Activated T-cell treated with anti-CD3 and anti-CD28 coated beads, Interleukin-2, amount 50 U/mL, for 72 hours (primary cell): ENCODE results near the gene GPR137B. TPM values are rescaled to one million over a fixed set of nuclear protein-coding genes. Genes with fewer than 3 reads are reported as not detected.
"Not testable (repeated sequence)": the region's sequence is repeated elsewhere in the genome, so short reads cannot be mapped to it uniquely, and the experiment has no call there.

Experiments
- ATAC-seq, 2 donors: fragments of 150-1000 bp; cut with Tn5 transposase; replicated peaks in 1 of 2; 2 replicates each; pipeline ENCODE4 v1.10.0; 2021; ENCODE audit warnings: moderate library complexity in 2 of 2, mild to moderate bottlenecking in 1 of 2
- DNase-seq, 2 donors: peaks; one replicate each; pipeline ENCODE4 v3.0.0; 2021 to 2022; ENCODE audit warnings: mixed read lengths in 1 of 2
- H3K27ac Mint-ChIP-seq: one replicate; pipeline ENCODE4 v1.8.0; 2022; ENCODE audit warnings: mild to moderate bottlenecking, moderate library complexity, mixed read lengths
- H3K27me3 Mint-ChIP-seq: one replicate; pipeline ENCODE4 v1.8.0; 2022; ENCODE audit warnings: low read depth, mixed read lengths
- H3K36me3 Mint-ChIP-seq, 2 donors: one replicate each; pipeline ENCODE4 v1.8.0; 2022; ENCODE audit warnings: mixed read lengths in 2 of 2, mild to moderate bottlenecking in 1 of 2; ENCODE audit not compliant: insufficient read depth in 2 of 2
- H3K4me1 Mint-ChIP-seq: one replicate; pipeline ENCODE4 v1.8.0; 2022; ENCODE audit warnings: low read depth, mixed read lengths
- H3K4me3 Mint-ChIP-seq, 2 donors: one replicate each; pipeline ENCODE4 v1.8.0; 2022; ENCODE audit warnings: mild to moderate bottlenecking in 2 of 2, mixed read lengths in 2 of 2, moderate library complexity in 2 of 2
- H3K9me3 Mint-ChIP-seq, 2 donors: one replicate each; pipeline ENCODE4 v1.8.0; 2022; ENCODE audit warnings: mixed read lengths in 2 of 2
- total RNA-seq, 2 donors: library from RNA; stranded (reverse); gene quantifications; one replicate each; pipeline ENCODE4 v1.2.3, GENCODE V29; 2022

Gene GPR137B
- total RNA-seq, 2 donors from 2014 or later, result 4.7 to 7.1 TPM

- no peak overlapping the region for H3K4me3 Mint-ChIP-seq
- no peak for ATAC-seq
- H3K36me3 Mint-ChIP-seq, result peaks cover 0 to 2% of the 10 kb centered on the region in 2 donors
- H3K27me3 Mint-ChIP-seq, result no peaks in the 10 kb centered on the region
- DNase-seq, result no peak
- H3K9me3 Mint-ChIP-seq, result no peaks in the 10 kb centered on the region
- H3K27ac Mint-ChIP-seq, result no peak overlapping the region
- no peaks in the 10 kb centered on the region for H3K4me1 Mint-ChIP-seq
Measured at GRCh38 chr1:236176337-236177336, 34.3 kb downstream of the GPR137B start.

GRCh38 chr1:236179634-236180033, 37.3 kb downstream of the GPR137B start:
- Mint-ChIP-seq H3K27me3 (no peaks in the 10 kb centered on the region), H3K9me3 (no peaks in the 10 kb centered on the region), H3K4me3 (no peak overlapping the region), H3K27ac (no peak overlapping the region), H3K4me1 (no peaks in the 10 kb centered on the region), H3K36me3 (peaks cover 0 to 2% of the 10 kb centered on the region in 2 donors)
- ATAC-seq (no peak), DNase-seq (no peak)

- ATAC-seq (no peak), DNase-seq (no peak)
- peaks cover 0 to 2% of the 10 kb centered on the region in 2 donors for H3K36me3 Mint-ChIP-seq
- no peaks in the 10 kb centered on the region for H3K27me3 Mint-ChIP-seq
- no peaks in the 10 kb centered on the region for H3K4me1 Mint-ChIP-seq
- no peak overlapping the region for H3K27ac Mint-ChIP-seq
- no peaks in the 10 kb centered on the region for H3K9me3 Mint-ChIP-seq
- no peak overlapping the region for H3K4me3 Mint-ChIP-seq
Measured at GRCh38 chr1:236181059-236181458, 38.7 kb downstream of the GPR137B start.

GRCh38 chr1:236185687-236186086, 43.3 kb downstream of the GPR137B start:
- no peak overlapping the region for H3K27ac Mint-ChIP-seq
- no peaks in the 10 kb centered on the region for H3K4me1 Mint-ChIP-seq
- H3K36me3 Mint-ChIP-seq, result peaks cover 22 to 32% of the 10 kb centered on the region in 2 donors
- no peak for DNase-seq
- H3K9me3 Mint-ChIP-seq, result peaks cover 0 to 13% of the 10 kb centered on the region in 2 donors
- H3K4me3 Mint-ChIP-seq, result no peak overlapping the region
- no peaks in the 10 kb centered on the region for H3K27me3 Mint-ChIP-seq
- peak in 1 of 2 donors; percentile 36 for ATAC-seq

- not testable (repeated sequence) for DNase-seq, H3K27me3 Mint-ChIP-seq, H3K4me3 Mint-ChIP-seq, H3K27ac Mint-ChIP-seq, H3K4me1 Mint-ChIP-seq, ATAC-seq
- Mint-ChIP-seq H3K9me3 (peaks cover 0 to 15% of the 10 kb centered on the region in 2 donors), H3K36me3 (peaks cover 25 to 35% of the 10 kb centered on the region in 2 donors)
Measured at GRCh38 chr1:236186471-236186870, 44.1 kb downstream of the GPR137B start.

- not testable (repeated sequence) for ATAC-seq, H3K4me1 Mint-ChIP-seq, H3K27me3 Mint-ChIP-seq, H3K27ac Mint-ChIP-seq, H3K4me3 Mint-ChIP-seq, DNase-seq
- peaks cover 0 to 15% of the 10 kb centered on the region in 2 donors for H3K9me3 Mint-ChIP-seq
- H3K36me3 Mint-ChIP-seq, result peaks cover 25 to 35% of the 10 kb centered on the region in 2 donors
Measured at GRCh38 chr1:236188084-236188483, 45.7 kb downstream of the GPR137B start.

- peaks cover 33 to 34% of the 10 kb centered on the region in 2 donors for H3K36me3 Mint-ChIP-seq
- no peak overlapping the region for H3K27ac Mint-ChIP-seq
- ATAC-seq (no peak), DNase-seq (no peak)
- no peaks in the 10 kb centered on the region for H3K27me3 Mint-ChIP-seq
- no peak overlapping the region for H3K4me3 Mint-ChIP-seq
- H3K9me3 Mint-ChIP-seq, result peaks cover 3 to 21% of the 10 kb centered on the region in 2 donors
- H3K4me1 Mint-ChIP-seq, result no peaks in the 10 kb centered on the region
Measured at GRCh38 chr1:236193184-236193583, 50.8 kb downstream of the GPR137B start.

- ATAC-seq, result no peak
- H3K9me3 Mint-ChIP-seq, result peaks cover 27 to 37% of the 10 kb centered on the region in 2 donors
Measured at GRCh38 chr1:236200925-236201324, 58.6 kb downstream of the GPR137B start.

GRCh38 chr1:236201786-236202185, 59.4 kb downstream of the GPR137B start:
- no peak for DNase-seq
- H3K9me3 Mint-ChIP-seq, result peaks cover 27 to 34% of the 10 kb centered on the region in 2 donors
- ATAC-seq, result no peak
- peaks cover 49 to 54% of the 10 kb centered on the region in 2 donors for H3K36me3 Mint-ChIP-seq
- H3K27me3 Mint-ChIP-seq, result no peaks in the 10 kb centered on the region
- H3K4me3 Mint-ChIP-seq, result no peak overlapping the region
- no peak overlapping the region for H3K27ac Mint-ChIP-seq
- H3K4me1 Mint-ChIP-seq, result no peaks in the 10 kb centered on the region

More at GRCh38 chr1:236200925-236201324, 58.6 kb downstream of the GPR137B start:
- H3K27ac Mint-ChIP-seq, result no peak overlapping the region
- H3K36me3 Mint-ChIP-seq, result peaks cover 49 to 54% of the 10 kb centered on the region in 2 donors
- no peaks in the 10 kb centered on the region for H3K27me3 Mint-ChIP-seq
- H3K4me3 Mint-ChIP-seq, result no peak overlapping the region
- DNase-seq, result no peak
- H3K4me1 Mint-ChIP-seq, result no peaks in the 10 kb centered on the region

GRCh38 chr1:236204039-236204438, 61.7 kb downstream of the GPR137B start:
- peaks cover 20 to 21% of the 10 kb centered on the region in 2 donors for H3K9me3 Mint-ChIP-seq
- no peaks in the 10 kb centered on the region for H3K27me3 Mint-ChIP-seq
- H3K36me3 Mint-ChIP-seq, result peaks cover 36 to 42% of the 10 kb centered on the region in 2 donors
- no peak overlapping the region for H3K4me3 Mint-ChIP-seq
- DNase-seq (no peak), ATAC-seq (no peak)
- no peaks in the 10 kb centered on the region for H3K4me1 Mint-ChIP-seq
- peak overlapping the region; percentile 19 for H3K27ac Mint-ChIP-seq

GRCh38 chr1:236204656-236205055, 62.3 kb downstream of the GPR137B start:
- H3K9me3 Mint-ChIP-seq, result peaks cover 14 to 18% of the 10 kb centered on the region in 2 donors
- no peak for DNase-seq
- no peaks in the 10 kb centered on the region for H3K4me1 Mint-ChIP-seq
- ATAC-seq, result no peak
- H3K4me3 Mint-ChIP-seq, result no peak overlapping the region
- peaks cover 33 to 38% of the 10 kb centered on the region in 2 donors for H3K36me3 Mint-ChIP-seq
- no peaks in the 10 kb centered on the region for H3K27me3 Mint-ChIP-seq
- no peak overlapping the region for H3K27ac Mint-ChIP-seq

GRCh38 chr1:236206548-236206947, 64.2 kb downstream of the GPR137B start:
- no peak overlapping the region for H3K4me3 Mint-ChIP-seq
- no peak for DNase-seq
- no peak overlapping the region for H3K27ac Mint-ChIP-seq
- H3K9me3 Mint-ChIP-seq, result peaks cover 9 to 11% of the 10 kb centered on the region in 2 donors
- H3K27me3 Mint-ChIP-seq, result no peaks in the 10 kb centered on the region
- peaks cover 21 to 23% of the 10 kb centered on the region in 2 donors for H3K36me3 Mint-ChIP-seq
- no peak for ATAC-seq
- no peaks in the 10 kb centered on the region for H3K4me1 Mint-ChIP-seq

- Mint-ChIP-seq H3K4me3 (no peak overlapping the region), H3K4me1 (no peaks in the 10 kb centered on the region), H3K36me3 (peaks cover 17% of the 10 kb centered on the region in 2 donors), H3K9me3 (peaks cover 7 to 11% of the 10 kb centered on the region in 2 donors), H3K27me3 (no peaks in the 10 kb centered on the region), H3K27ac (no peak overlapping the region)
- DNase-seq, result no peak
- no peak for ATAC-seq
Measured at GRCh38 chr1:236207121-236207520, 64.8 kb downstream of the GPR137B start.
